Right lobe of liver (tissue), 4 donors: ENCODE results near the gene TSPAN32.

Source experiments
- CTCF ChIP-seq, 4 donors: fragments of 200-600 bp in 3 of 4; fragments of 450-650 bp in 1 of 4; IDR thresholded peaks; one replicate each; pipeline versions ENCODE4 v1.5.1 to v1.8.0; 2016 to 2022; ENCODE audit warnings: antibody characterized with exemption in 4 of 4, mild to moderate bottlenecking in 2 of 4
- POLR2A ChIP-seq: fragments of 450-650 bp; IDR thresholded peaks from one replicate; pipeline ENCODE4 v1.6.1; 2017; ENCODE audit warnings: antibody characterized with exemption, mild to moderate bottlenecking
- donor health status: DM: no; HTN: no; CAD: no.
- donor health status: DM: no; HTN: no; CAD: no.
- donor health status: DM: no; HTN: yes; CAD: no.

GRCh38 chr11:2307501-2308331 lies 5.9 kb downstream of the TSPAN32 start:
- no peak for TF ChIP-seq POLR2A
- TF ChIP-seq CTCF (IDR thresholded peaks at IDR 0.05) = no peak
